ENCODE results near the gene CAP2. TPM values are rescaled to one million over a fixed set of nuclear protein-coding genes. Genes with fewer than 3 reads are reported as not detected.
"Not testable (repeated sequence)": the region's sequence is repeated elsewhere in the genome, so short reads cannot be mapped to it uniquely, and the experiment has no call there.

The CAP2 gene
- total RNA-seq, 1 experiment from 2014 or later, result 35.9 TPM

DNA sequence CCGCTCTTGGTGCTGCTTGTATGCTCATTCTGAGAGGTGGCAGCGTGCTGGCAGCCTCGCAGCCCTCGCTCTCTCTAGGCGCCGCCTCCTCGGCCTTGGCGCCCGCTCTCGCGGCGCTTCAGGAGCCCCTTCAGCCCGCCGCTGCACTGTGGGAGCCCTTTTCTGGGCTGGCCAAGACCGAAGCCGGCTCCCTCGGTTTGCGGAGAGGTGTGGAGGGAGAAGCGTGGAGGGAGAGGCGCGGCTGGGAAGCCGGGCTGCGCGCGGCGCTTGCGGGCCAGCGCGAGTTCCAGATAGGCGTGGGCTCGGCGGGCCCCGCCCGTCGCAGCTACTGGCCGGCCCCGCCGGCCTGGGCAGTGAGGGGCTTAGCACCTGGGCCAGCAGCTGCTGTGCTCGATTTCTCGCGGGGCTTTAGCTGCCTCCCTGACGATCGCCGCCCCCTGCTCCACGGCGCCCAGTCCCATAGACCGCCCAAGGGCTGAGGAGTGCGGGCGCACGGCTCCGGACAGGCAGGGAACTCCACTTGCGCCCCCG, 187.2 kb downstream of the CAP2 start:
- peak; percentile 69 for DNase-seq (ENCODE audit: low read depth)

DNA sequence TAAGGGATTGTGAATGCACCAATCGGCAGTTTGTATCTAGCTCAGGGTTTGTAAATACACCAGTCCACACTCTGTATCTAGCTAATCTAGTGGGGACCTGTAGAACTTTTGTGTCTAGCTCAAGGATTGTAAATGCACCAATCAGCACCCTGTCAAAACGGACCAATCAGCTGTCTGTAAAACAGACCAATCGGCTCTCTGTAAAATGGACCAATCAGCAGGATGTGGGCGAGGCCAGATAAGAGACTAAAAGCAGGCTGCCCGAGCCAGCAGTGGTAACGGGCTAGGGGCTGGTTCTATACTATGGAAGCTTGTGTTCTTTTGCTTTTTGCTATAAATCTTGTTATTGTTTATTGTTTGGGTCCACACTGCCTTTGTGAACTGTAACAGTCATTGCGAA, 187.9 kb downstream of the CAP2 start:
- DNase-seq (ENCODE audit: low read depth), result peak; percentile 14

DNA sequence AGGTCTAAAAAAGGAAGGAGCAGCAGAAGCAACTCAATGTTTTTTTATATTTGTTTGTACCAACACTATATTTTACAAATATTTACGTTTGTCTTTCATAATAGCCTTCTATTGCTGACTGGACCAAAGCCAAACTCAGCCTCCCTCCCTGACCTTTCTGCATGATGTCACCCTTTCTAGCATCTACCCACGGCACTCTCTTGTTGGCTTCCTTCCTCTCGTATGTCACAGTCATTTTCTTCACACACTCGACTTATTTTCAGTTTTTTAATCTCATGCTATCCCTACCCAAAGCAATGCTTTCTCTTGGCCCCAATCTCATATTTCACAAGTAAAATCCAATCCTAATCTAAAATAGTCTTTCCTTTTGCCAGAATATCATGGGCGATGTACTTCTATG, 190.4 kb downstream of the CAP2 start:
- DNase-seq (ENCODE audit: low read depth), result no peak

DNA sequence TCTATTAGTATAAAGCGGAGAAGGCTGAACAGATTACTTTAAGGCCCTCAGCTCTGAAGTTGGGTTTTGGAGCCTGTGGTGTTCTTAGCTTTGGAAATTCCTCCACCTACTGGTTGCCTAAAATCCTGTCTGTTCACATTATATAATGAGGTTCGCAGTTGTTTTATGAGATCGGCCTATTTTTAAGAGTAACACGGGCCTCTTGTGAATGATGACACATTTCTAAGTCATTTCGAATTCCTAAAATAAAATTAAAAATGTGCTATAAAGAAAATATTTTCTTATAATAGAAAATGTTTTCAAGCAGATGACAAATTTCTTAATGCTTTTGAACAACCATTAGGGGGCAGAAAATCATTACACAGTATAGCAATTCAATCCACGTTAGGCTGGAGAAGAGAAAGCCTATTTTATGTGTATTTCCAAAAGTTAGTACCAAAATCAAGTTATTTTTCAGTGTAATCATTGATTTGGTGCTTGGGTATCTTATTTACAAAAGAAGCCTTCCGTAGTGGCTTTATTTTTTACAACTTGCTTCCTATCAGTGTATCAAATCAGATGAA, 190.9 kb downstream of the CAP2 start:
- peak; percentile 76 for DNase-seq (ENCODE audit: low read depth)

DNA sequence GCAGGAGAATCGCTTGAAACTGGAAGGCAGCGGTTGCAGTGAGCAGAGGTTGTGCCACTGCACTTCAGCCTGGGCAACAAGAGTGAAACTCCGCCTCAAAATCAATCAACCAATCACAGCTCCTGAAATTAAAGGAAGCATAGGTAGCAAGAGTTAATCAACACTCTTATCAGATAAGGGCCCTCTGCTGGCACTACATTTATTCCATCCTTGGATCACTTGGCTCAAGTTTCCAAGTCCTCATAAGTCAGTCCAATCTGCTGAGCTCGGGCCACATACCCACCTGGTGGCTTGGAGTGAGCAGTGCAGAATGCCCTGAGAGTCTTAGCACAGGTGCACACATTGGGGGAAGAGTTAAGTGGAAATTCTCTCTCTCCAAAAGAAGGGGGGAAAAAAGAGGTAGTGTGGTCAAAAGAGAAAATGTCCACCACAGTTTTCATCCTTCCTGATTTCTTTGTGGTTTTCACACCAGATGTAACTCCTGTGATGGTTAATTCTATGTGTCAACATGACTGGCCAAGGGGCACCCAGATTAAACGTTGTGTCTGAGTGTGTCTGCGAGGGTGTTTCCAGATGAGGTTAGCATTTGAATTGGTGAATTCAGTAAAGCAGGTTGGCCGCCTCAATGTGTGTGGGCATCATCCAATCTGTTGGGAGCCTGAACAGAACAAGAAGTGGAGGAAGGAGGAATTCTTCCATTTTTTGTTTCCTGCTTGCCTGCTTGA, 192.5 kb downstream of the CAP2 start:
- DNase-seq (ENCODE audit: low read depth), result peak; percentile 34

DNA sequence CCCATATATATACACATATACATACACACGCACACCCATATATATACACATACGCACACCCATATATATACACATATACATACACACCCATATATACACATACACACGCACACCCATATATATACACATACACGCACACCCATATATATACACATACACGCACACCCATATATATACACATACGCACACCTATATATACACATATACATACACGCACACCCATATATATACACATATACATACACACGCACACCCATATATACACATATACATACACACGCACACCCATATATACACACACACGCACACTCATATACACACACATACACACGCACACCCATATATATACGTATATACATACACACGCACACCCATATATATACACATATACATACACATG, 193.2 kb downstream of the CAP2 start:
- not testable (repeated sequence) for DNase-seq (ENCODE audit: low read depth)

DNA sequence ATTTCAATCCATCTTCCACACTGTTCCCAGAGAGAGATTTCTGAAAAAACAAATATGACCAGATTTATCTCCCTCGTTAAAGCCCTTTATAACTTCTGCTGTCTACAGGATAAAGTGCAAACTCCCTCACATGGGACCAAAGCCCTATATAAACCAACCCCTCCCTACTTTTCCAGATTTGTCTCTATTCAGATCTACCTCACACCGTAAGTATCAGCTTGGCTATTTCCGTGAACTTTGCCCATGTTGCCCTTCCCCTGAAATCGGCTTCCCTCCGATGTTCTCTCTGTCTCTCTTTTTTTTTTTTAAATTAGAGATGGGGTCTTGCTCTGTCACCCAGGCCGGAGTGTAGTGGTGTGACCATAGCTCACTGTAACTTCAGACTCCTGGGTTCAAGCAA, 194.6 kb downstream of the CAP2 start:
- DNase-seq (ENCODE audit: low read depth), result no peak

DNA sequence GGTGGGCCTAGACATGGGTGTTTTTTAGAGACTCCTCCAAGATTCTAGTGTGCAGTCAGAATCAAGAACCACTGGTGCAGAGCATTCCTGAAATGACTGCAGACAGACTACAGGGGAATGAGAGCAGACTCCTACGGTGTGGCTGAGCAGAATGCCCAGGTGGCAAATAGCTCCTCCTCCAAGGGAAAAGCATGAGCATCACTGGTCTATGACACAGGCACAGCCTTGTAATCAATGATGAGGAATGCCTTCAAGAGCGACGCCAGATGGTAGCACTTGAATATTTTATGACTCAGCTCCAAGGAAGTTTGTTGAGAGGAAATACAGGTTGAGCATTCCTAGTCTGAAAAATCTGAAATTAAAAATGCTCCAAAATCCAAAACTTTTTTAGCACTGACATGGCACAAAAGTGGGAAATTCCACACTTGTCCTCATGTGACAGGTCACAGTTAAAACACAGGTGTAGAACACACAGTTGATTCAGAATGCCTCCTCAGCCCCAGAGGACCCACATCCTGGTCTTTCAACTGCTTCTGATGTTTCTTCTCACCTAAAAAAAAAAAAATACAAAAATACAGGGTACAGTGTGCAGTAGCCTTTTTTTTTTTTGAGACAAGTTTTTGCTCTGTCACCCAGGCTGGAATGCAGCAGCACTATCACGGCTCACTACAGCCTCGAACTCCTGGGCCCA, 196.2 kb downstream of the CAP2 start:
- DNase-seq (ENCODE audit: low read depth), result peak; percentile 82

DNA sequence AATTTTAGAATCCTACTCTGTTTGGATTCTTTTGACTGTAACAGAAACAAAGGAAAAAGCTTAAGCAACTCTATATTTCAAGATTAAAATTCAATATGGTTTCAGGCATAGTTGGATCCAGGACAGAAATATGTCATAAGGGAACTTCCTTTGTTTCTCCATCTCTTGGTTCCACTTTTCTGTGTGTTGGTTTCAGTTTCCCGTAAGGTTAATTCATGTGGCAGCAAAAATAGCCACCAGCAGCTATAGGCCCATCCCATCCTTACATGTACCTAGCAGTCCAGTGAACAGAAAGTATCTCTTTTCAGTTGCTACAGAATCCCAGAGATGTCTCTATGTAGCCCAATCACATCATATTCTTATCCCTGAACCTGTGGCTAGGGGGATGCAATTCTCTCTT, 197.9 kb downstream of the CAP2 start:
- no peak for DNase-seq (ENCODE audit: low read depth)

DNA sequence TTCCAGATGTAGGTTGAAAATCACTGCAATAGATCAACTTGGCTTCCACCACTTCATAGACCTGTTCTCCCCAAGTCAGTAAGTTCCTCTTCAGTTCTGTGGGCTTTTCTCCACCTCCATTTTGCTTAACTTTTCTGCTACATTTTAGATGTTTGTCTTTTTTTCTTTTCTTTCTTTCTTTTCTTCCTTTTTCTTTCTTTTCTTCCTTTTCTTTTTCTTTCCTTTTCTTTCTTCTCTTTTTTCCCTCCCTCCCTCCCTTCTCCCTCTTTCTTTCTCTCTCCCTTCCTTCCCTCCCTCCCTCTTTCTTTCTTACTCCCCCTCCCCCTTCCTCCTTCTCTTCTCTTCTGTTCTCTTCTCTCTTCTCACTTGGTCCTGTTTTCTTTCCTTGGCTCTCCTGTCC, 199.9 kb downstream of the CAP2 start:
- DNase-seq (ENCODE audit: low read depth), result no peak

DNA sequence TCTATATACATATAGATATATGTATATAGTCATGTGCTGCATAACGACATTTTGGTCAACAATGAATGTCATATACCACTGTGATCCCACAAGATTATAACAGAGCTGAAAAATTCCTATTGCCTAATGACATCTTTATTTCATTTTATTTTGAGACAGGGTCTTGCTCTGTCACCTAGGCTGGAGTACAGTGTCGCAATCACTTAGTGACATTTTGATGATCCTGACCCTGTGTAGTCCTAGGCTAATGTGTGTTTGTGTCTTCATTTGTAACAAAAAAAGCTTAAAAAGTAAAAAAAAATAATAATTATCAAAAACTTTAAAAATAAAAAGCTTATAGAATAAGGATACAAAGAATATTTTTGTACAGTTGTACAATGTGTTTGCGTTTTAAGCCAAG, 202.7 kb downstream of the CAP2 start:
- no peak for DNase-seq (ENCODE audit: low read depth)

DNA sequence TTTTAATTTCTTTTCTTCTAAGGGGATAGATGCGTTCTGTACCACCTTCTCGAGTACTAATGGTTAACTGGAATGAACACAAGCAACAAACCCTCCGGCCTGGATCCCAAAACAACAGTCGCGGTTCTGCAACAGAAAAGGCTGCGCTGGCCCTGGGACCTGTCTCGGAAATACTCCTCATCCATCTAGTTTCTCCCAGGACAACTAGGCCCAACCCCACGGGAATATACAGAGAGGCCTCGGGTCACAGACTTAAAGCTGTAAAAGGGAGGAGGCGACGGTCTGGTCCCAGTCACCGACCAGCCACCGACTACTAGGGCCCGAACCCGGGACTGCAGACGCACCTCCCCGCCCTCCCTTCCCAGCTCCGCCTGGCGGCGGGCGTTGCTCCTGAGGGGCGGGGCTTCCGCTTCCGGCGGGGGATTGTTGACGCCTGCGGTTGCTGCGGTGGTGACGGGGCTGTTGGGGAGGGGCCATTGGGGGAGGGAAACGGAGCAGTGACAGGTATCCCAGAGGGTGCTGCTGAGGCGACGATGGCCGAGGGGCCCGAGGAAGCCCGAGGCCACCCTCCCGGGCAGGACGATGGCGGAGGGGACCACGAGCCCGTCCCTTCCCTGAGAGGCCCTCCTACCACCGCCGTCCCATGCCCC, 206.6 kb downstream of the CAP2 start, which contains the start of gene FAM8A1:
FAM8A1 (plus strand) TSS at position 426 of the 650 bp plus-strand sequence; CDS start at position 534, 108 bp downstream.
- peak; percentile 86 for DNase-seq (ENCODE audit: low read depth)

DNA sequence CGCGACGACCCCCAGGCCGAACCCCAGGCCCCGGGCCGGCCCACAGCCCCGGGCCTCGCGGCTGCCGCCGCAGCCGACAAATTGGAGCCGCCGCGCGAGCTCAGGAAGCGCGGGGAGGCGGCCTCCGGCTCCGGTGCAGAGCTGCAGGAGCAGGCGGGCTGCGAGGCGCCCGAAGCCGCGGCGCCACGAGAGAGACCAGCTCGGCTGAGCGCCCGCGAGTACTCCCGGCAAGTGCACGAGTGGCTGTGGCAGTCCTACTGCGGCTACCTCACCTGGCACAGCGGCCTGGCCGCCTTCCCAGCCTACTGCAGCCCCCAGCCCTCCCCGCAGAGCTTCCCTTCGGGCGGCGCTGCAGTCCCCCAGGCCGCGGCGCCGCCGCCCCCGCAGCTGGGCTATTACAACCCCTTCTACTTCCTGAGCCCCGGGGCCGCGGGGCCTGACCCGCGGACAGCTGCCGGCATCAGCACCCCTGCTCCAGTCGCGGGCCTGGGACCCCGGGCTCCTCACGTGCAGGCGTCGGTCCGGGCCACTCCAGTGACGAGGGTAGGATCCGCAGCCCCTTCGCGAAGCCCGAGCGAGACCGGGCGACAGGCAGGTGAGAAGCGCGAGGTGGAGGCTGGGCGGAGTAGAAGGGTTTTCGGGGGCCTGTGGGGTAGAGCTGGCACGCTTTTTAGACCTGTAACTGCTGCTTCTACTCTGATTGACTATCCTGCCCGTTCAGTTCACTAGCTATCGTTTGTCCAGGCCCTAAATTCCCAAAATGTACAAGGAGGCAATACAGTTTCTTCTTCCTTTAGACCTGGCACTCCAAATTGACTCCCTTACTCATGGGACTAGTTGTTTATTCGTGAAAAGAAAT, 207.4 kb downstream of the CAP2 start:
- DNase-seq (ENCODE audit: low read depth), result peak; percentile 42

DNA sequence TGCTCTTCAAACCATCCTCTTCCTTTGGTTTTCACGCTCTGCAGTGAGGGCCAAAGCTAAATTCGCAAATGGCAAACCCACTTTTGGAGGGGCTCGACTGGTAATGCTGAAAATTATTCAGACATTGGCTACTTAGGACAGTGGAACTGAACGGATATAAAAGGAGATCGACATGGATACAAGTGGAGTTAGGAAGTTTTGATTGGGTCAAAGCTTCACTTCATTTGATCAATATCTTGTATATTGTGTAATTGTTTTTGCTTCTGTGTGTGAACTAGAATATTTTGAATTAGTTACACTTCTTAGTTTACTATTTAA, 207.9 kb downstream of the CAP2 start:
- no peak for DNase-seq (ENCODE audit: low read depth)

DNA sequence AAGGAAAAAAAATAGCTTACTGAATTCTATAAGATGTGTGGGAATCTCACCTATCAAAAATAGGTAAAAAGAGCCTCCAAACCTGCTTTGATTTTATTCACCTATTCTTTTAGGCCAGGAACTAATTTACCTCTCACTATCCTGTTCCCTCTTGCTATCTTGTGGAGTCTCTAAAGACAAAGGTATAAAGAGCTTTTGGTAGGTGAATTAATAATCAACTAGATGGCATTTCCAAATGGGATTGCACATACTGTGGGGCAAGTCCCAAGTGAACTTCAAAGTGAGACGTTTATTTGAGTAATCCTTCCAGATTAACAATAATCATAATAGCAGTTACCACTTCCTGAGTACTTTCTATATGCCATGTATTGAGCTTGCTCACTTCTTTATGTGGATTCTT, 209.5 kb downstream of the CAP2 start:
- no peak for DNase-seq (ENCODE audit: low read depth)

DNA sequence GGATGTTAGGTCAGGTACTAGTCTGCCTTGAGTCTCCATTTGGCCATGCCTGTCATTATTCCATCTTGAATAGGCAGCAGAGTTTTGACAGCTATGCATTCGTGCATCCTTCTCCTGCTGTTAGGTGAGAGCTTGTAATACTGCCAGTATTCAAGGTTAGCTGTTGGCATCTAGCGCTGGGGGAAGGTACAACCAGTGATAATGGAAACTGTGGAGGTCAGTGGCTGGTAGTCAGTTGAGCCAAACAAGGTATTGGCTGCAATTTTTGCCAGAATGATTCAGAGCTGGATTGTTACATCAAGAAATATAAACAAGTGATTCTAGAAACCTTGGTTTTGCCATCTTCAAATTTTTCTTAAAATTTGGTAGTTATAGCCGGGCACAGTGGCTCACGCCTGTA, 213.2 kb downstream of the CAP2 start:
- DNase-seq (ENCODE audit: low read depth), result no peak

Other genes starting within 250 kb of the CAP2 start
- 4.5 and 4.7 TPM in 2 replicates for gene RBM24, start 112.2 kb upstream of the CAP2 start, total RNA-seq (2014; rRNA removed; shearing (Covaris generic))
- 10.6 and 12.1 TPM in 2 replicates for gene FAM8A1, start 206.7 kb downstream of the CAP2 start, total RNA-seq (2014; rRNA removed; shearing (Covaris generic))